H54 (cell line): Measurements from ENCODE around the gene GPR137B.

Experiments used
- DNase-seq: peaks from one replicate; pipeline ENCODE4 v3.0.0; 2011; ENCODE audit warnings: low spot score, mixed read lengths; ENCODE audit not compliant: insufficient read length
- FAIRE-seq: peaks from 3 replicates; lab custom pipeline; 2011; peaks lifted over from hg19 to GRCh38; lab: Jason Lieb, UNC
- POLR2A ChIP-seq: IDR thresholded peaks from 2 replicates; pipeline ENCODE4 v1.6.1; 2011; ENCODE audit warnings: low read depth, mild to moderate bottlenecking, low read length

The GPR137B gene

DNA sequence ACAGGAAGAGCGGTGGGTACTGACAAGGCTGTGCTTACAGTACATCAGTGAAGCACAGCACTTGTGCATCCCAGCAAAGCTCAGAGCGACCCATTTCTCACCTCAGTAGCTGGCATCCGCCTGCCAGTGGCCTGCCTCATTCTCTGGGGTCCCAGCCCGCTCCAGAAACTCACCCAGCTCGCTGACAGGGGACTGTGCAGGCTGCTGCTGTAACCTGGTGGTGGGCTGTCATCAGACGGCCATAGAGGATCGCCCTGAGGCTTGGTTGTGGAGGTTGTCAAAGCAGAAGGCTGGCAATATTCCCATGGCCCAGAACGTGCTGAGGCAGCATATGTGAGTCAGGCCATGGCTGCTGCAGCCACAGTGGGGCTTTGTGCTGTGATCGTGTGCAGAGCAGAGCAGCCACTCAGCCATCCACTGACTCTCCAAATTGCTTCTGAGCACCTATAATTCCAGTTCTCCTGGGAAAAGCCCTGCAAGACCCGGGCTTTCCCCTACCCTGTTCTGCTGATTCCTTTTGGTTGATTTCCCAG is 13.6 kb upstream of the GPR137B start:
- TF ChIP-seq POLR2A = no peak
- DNase-seq (no peak), FAIRE-seq (no peak)

DNA sequence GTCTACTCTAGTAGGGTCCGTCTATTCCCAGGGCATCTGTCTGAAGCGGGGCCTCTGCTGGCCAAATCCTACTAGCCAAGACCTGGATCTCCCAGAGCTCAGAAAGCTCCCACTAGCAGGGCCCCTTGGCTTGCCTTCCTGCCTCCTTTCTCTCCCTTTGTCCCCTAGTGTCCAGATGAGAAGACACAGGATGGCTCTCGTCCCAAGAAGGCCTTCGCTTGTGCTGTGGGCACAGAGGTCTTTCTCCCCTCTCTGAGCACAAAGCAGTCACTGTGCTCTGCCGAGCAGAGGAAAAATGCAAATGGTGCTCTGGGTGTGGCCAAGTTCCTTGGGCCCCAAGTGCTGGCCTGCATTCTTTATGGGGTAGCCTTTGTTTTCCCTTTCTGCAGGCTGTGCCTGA is 13.0 kb upstream of the GPR137B start:
- FAIRE-seq = no peak
- no peak for TF ChIP-seq POLR2A
- DNase-seq = no peak

DNA sequence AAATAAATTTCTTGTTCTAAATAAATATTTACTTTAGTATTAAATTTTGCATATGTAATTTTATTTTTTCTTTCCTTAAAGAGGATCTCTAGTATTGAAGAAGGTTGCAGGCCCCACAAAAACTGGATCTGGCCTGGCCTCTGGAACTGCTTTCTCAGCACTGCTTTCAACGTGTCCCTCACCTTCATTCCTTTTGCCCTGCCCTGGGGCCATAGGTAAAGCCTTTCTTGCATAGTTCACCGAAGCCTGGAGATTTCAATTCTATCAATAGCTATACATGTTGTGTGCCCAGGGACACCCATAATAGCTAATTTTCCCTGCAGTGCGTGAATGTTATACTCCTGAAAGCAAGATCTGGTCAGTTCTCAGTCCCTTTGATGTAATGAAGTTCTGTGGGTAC is 12.0 kb upstream of the GPR137B start:
- FAIRE-seq (no peak), DNase-seq (no peak)
- TF ChIP-seq POLR2A = no peak

DNA sequence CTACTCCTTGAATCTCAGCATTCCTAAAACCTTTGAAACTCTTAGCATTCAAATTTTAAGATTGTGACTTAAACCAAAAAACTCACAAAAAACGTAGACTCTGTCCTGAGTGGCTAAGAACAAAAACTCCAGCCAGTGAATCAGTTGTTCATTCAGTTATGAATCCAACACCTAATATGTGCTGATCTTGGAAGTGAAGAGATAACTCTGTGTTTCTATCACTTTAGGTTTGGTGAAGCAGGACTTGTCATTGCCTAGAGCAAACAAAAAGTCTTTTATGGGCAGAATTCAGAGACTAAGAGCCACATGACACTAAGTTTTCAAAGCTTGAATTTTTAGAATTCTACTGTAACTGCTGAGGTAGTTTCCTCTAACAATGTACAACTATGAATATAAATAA is 10.4 kb upstream of the GPR137B start:
- no peak for FAIRE-seq
- no peak for DNase-seq
- no peak for TF ChIP-seq POLR2A

DNA sequence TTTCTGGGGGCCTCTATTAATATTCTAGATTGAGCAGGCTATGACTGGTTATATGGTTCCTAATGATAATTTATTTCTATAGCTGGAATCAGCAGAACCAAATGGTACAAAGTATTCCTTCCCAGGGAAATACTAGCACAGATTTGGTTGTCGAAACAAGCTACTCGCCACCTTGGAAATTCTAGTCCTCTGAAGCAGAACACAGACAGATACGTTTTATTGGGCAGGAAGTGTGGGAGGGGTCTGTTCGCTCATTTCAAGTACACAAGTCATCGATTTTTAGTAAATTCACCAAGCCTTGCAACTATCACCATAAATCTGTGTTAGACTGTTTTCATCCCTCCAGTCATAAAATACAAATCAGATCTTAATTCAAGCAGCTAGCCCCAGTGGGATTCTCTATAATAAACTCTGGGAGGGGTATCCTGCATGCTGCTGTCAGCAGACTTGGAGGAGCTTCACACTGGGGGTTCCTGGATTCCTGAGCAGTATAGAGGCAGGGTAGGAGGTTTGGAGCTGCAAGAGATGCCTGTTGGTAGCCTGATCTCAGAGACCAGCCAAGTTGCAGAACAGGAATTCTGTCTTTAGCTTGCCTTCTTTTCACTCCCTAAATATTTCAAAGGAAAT is 9.8 kb upstream of the GPR137B start:
- TF ChIP-seq POLR2A = no peak
- DNase-seq = no peak
- FAIRE-seq = no peak

DNA sequence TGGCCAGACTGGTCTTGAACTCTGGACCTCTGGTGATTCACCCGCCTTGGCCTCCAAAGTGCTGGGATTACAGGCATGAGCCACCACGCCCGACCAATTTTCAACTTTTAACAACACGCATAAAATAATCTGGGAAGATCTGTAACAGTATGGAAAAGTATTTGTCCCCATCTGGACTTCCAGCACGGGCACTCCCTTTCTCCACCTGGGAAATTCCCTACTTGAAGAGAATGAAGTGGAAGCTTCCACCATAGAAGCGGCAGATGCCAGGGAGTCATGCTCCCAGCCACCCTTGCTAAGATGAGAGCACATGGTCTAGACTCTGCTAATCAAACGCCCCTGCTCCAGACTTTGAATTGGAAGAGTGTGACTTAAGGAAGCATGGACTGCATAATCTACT is 9.0 kb upstream of the GPR137B start:
- no peak for FAIRE-seq
- no peak for DNase-seq
- TF ChIP-seq POLR2A = no peak

DNA sequence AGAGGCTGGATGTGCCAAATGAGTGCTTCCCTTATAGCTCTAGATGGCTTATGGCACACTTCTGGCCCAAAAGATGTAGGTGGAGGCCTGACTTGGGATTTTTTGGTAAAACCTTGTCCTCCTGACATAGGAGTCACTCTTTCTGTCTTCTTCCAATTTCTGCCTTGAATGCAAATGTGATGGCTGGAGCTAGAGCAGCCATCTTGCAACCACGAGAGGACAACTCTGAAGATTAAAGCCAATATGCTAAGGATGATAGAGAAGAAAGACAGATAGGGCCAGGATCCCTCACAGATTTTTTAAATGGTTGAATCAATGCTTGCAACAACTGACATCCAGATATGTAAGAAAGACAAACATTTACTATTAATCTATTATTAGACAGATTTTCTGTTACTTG is 8.5 kb upstream of the GPR137B start:
- no peak for FAIRE-seq

DNA sequence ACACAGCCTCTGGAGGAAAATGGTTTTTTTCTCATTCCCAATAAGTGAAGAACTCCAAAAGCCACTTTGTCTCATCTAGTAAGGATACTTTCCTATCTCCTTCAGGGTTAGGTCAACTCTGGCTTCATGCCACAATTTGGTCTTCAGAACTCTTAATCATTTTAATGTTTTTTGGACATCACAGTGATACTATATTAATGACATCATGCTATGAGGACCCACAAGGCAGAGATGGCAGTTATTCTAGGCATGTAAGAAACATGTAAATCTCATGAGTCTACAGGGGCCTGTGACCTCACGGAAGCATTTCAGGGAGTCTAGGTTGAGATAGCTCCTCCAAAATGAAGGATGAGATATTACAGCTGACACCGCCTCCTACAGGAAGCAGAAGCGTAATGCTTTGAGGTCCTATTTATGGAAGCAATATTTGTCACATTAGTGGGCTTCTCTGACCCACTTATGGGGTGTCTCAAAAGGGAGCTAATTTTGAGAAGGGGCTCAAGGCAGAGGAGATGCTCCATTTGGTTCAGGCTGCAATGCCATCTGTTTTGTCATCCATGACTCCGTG is 5.0 kb upstream of the GPR137B start:
- DNase-seq = no peak
- TF ChIP-seq POLR2A = no peak
- no peak for FAIRE-seq

More for the DNA sequence above, 8.5 kb upstream of the GPR137B start:
- no peak for TF ChIP-seq POLR2A
- DNase-seq = no peak

DNA sequence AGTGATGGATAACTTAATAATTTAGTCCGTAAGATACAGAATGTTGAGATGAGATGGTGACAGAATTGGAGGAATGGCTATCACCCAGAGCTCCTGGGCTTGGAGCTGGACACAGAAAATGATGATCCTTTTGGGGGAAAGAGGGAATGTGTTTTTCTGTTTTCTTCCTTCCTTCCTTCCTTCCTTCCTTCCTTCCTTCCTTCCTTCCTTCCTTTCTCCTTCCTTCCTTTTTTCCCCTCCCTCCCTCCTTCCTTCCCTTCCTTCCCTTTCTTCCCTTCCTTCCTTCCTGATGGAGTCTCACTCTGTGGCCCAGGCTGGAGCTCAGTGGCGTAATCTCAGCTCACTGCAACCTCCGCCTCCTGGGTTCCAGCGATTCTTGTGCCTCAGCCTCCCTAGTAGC is 2.8 kb upstream of the GPR137B start:
- DNase-seq (no peak), FAIRE-seq (no peak)
- TF ChIP-seq POLR2A = no peak

DNA sequence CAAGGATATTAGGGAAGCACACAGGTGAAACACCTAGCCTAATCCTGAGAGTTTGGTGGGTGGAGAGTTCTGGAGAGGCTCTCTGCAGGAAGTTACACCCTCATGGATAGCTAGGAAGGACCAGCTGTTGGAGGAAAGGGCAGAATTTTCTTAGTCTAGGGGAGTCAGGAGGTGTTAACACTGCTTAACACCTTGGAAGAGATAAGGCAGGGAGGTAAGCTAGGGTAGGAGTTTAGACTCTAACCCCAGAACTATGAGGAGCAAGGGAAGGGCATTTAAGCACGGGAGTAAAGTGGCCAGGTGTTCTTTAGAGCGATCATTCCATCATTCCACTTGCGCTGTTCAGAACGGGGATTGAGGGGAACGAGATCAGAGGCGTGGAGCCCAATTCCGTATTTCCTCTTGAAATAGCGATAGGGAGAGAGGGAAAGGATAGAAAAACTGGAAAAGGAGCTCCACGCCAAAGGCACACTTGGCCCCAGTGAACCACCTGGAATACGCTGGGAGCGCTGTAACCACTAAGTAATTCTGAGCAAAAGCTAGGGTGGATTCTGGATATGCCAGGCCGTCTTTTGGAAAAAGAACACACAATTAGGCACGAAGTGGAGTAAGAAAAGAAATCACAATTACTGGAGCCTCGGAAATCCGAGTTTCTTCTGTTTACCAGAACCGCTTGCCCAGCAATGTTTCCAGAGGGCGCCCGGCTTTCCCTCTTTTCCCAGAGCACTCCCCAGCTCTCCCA is 1.5 kb upstream of the GPR137B start:
- DNase-seq (no peak), FAIRE-seq (no peak)
- no peak for TF ChIP-seq POLR2A

DNA sequence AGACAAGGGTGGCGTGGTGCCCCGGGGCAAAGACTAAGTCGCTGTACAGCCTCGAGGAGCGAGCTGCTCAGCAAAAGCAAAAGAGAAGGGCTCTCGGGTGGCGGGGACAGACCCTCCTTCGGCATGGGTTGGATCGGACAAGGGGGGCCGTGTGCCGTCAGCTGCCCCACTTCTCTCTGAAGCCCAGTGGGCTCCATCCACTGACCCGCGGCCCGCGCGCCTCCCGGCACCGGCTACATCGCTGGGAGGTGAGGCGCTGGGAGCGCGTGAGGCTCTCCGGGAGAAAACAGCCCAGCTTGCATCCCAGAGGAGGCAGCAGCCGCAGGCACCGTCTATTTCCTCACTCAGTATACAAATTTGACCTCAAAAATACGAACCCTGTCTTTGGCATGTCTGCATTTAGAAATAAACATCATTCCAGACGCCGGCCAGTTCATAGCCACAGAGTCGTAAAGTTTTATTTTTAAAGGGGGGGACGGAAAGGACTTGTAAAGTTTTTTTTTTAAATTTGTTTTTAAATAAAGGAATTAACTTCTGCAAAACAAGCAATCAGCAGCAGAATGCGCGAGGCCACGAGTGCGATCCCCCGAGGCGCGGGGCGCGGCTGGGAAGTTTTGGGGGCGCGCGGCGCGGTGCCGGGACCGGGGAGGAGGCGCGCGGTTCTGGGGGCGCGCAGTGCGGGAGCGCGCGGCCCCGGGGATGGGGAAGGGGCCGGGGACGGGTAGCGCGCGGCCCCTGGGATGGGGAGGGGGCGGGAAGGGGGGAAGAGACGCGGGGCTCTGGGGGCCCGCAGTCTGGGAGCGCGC is 689 bp upstream of the GPR137B start:
- no peak for TF ChIP-seq POLR2A
- FAIRE-seq (no peak), DNase-seq (peak; percentile 58)

DNA sequence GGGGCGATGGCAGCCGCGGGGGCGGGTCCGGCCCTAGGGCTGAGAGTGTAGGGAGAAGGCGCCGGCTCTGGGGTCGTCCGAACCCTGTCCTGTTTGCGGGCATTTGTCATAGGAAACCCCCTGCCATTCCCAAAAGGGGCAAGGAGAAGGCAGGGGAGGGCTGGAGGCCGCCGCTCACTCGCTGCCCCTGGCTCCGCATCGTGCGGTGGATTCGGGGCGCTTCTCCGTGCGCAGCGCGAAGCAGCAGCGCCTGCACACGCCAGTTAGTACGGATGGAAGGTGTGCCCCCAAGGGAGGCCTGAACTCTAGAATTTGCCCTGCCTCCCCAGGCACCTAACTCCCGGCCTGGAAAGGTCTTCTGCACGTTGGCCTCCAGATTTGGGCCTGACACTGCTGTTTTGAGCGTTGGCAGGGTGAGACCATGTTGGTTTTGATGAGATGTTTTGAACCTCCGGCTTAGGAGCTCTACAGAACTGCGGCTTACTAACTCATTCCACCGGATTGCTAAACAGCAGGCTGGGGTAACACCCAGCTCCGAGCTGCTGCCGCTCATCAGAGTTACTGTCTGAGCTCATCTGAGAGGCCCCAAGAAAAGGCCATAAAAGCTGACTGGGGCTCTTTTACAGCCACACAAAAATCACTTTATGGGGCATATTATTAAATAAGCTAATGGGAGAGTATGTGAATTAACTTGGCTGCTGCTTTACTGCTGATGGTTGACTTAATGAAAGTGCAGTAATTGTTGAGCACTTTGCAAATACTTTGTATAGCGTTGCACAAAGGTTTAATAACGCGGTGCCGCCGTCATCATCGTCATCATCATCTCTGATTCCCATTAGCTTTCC is 987 bp downstream of the GPR137B start:
- DNase-seq = no peak
- no peak for FAIRE-seq
- no peak for TF ChIP-seq POLR2A

DNA sequence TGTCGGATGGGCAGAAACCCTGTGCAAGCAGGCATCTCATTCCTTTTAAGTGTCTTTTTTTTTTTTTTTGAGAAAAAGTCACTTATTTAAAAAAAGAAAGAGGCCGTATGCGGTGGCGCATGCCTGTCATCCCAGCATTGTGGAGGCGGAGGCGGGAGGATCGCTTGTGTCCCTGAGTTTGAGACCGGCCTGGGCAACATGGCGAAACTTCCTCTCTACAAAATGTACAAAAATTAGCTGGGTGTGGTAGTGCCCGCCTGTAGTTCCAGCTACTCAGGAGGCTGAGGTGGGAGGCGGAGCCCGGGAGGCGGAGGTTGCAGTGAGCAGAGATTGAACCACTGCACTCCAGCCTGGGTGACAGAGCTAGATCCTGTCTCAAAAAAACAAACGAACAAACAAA is 1.7 kb downstream of the GPR137B start:
- no peak for TF ChIP-seq POLR2A
- FAIRE-seq (no peak), DNase-seq (no peak)
